GM21390 (cell line): Measurements from ENCODE around the gene BIRC6.
A peak's percentile ranks its signal among the peaks of the same experiment; 100 is the strongest.
"Not testable (repeated sequence)": the region's sequence is repeated elsewhere in the genome, so short reads cannot be mapped to it uniquely, and the experiment has no call there.

Source experiments
- ATAC-seq: cut with Tn5 transposase; IDR thresholded peaks from one replicate; pipeline ENCODE4 v1.9.1; 2021; ENCODE audit not compliant: unreplicated experiment

BIRC6 gene, protein sequence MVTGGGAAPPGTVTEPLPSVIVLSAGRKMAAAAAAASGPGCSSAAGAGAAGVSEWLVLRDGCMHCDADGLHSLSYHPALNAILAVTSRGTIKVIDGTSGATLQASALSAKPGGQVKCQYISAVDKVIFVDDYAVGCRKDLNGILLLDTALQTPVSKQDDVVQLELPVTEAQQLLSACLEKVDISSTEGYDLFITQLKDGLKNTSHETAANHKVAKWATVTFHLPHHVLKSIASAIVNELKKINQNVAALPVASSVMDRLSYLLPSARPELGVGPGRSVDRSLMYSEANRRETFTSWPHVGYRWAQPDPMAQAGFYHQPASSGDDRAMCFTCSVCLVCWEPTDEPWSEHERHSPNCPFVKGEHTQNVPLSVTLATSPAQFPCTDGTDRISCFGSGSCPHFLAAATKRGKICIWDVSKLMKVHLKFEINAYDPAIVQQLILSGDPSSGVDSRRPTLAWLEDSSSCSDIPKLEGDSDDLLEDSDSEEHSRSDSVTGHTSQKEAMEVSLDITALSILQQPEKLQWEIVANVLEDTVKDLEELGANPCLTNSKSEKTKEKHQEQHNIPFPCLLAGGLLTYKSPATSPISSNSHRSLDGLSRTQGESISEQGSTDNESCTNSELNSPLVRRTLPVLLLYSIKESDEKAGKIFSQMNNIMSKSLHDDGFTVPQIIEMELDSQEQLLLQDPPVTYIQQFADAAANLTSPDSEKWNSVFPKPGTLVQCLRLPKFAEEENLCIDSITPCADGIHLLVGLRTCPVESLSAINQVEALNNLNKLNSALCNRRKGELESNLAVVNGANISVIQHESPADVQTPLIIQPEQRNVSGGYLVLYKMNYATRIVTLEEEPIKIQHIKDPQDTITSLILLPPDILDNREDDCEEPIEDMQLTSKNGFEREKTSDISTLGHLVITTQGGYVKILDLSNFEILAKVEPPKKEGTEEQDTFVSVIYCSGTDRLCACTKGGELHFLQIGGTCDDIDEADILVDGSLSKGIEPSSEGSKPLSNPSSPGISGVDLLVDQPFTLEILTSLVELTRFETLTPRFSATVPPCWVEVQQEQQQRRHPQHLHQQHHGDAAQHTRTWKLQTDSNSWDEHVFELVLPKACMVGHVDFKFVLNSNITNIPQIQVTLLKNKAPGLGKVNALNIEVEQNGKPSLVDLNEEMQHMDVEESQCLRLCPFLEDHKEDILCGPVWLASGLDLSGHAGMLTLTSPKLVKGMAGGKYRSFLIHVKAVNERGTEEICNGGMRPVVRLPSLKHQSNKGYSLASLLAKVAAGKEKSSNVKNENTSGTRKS (N-terminal part only)

DNA sequence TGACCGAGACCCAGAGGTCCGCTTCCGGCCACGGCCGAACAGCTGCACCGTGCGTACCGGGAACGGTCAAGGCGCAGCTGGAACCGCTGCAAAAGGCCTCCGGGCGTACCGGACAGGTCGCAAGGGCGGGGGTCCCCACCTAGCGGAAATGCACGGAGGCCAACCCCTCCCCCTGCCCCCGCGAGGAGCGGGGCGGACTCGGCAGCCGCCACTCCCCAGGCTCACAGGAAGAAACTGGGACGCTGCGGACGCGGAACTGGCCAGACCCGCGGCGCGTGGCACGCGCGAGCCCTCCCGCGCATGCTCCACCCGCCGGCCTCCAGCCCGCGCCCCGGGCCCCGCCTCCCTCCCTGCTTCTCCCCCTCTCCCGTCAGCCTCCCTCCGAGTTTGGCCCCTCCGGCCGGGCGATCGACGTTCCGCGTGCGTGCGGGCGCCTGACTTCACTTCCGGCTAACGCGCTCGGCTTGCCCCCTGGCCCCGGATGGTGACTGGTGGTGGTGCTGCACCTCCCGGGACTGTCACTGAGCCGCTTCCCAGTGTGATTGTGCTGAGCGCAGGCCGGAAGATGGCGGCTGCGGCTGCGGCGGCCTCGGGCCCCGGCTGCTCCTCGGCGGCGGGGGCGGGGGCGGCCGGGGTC, at the start of gene BIRC6:
BIRC6 (plus strand) TSS at position 343 of the 637 bp plus-strand sequence; CDS start at position 482, 139 bp downstream.
- ATAC-seq, result peak; percentile 86

DNA sequence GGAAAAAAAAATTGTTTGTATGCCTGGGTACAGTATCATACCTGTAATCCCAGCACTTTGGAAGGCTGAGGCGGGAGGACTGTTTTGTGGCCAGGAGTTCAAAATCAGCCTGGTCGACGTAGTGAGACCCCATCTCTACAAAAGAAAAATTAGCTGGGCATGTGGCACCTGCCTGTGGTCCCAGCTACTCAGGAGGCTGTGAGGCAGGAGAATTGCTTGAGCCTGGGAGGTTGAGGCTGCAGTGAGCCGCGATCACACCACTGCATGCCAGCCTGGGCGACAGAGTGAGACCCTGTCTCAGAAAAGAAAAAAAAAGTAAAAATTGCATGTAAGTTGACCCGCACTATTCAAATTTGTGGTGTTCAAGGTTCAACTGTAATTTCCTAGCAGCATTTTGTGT, 46.2 kb upstream of the BIRC6 start:
- ATAC-seq, result no peak

DNA sequence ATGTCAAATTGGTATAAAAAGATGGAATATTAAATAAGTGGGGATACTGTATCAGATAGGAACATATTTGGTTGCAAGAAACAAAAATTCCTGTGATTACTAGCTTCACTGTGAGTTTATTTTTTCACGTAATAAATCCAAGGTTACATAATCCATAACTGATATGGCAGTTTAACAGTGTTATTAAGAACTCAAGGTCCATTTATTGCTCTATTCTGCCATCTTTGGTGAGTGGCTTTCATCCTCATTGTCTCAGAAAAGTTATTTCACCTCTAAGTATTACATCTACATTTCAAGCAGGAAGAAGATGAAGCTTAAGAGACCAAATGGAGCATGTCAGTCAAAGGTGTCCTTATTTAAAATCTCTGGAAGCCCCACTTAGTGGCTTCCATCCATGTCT, 41.9 kb upstream of the BIRC6 start:
- no peak for ATAC-seq

DNA sequence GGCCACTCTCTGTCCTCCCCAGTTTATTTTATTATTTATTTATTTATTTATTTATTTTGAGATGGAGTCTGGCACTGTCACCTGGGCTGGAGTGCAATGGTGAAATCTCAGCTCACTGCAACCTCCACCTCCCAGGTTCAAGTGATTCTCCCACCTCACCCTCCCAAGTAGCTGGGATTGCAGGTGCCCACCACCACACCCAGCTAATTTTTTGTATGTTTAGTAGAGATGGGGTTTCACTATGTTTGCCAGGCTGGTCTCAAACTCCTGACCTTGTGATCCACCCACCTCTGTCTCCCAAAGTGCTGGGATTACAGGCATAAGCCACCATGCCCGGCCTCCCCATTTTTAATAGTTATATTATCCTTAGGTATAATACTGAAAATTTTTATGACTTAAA, 28.1 kb upstream of the BIRC6 start:
- not testable (repeated sequence) for ATAC-seq

DNA sequence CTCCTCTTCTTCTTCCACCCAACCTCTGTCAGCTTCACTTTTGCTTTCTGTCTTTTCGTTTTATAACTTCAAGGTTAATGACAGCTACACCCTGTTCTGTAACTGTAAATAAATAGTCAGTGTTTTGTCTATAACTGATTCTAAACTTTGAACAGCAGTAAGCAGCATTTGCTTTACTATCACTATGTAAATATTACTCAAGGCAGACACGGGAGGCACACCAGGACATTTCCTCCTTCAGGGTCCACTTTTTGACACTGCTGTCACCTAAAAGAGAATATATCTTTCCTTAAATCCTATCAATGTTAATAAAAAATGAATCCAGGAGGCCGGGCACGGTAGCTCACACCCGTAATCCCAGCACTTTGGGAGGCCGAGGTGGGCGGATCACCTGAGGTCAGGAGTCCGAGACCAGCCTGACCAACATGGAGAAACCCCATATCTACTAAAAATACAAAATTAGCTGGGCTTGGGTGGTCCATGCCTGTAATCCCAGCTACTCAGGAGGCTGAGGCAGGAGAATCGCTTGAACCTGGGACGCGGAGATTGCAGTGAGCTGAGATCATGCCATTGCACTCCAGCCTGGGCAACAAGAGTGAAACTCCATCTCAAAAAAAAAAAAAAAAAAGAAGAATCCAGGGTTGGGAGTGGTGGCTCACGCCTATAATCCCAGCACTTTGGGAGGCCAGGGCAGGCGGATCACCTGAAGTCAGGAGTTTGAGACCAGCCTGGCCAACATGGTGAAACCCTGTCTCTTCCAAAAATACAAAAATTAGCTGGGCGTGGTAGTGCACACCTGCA, 27.4 kb upstream of the BIRC6 start:
- not testable (repeated sequence) for ATAC-seq

DNA sequence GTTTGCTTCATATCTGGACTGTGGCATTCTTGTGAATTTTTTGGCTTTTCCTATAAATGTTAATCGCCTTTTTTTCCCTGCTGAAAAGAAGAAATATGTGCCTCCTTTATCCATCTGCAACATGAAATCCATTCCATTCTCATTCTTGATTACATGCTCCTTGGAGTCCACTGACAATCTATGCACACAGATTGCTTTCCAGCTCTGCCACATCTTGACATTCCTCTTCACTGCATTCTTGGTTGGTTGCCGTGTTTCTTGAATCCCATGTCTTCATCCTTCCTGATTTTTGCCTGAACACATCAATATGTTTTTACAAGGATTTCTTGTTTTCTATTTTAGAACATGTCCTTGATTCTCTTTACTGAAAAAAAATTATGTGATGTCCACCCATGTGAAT, 26.7 kb upstream of the BIRC6 start:
- ATAC-seq, result no peak

DNA sequence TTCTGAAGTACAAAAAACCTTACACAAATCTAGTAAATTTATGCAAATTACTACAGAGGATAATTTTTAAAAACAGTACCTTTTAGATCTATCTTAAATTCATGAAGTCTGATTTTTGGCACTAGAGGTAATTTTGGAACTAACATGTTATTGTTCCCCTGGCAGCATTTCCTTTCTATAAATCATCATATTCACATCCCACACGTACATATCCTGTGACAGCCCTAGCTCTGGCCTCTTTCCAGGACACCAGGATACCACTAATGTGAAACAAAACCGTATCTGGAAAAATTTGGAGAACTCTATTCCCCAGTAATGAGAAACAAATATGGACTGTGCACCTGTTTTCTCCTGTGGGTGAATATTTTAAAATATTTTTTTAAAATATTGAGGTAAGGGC, 14.0 kb upstream of the BIRC6 start:
- ATAC-seq, result no peak

DNA sequence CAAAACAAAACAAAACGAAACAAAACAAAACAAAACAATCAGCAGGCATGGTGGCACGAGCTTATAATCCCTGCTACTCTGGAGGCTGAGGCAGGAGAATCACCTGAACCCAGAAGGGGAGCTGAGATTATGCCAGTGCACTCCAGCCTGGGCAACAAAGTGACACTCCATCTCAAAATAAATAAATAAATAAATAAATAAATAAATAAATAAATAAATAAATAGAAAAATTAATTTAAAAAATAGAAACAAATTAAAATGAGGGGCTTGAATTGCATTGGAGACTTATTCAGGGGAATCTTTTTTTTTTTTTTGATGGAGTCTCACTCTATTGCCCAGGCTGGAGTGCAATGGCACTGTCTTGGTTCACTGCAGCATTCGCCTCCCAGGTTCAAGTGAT, 6.0 kb upstream of the BIRC6 start:
- not testable (repeated sequence) for ATAC-seq

DNA sequence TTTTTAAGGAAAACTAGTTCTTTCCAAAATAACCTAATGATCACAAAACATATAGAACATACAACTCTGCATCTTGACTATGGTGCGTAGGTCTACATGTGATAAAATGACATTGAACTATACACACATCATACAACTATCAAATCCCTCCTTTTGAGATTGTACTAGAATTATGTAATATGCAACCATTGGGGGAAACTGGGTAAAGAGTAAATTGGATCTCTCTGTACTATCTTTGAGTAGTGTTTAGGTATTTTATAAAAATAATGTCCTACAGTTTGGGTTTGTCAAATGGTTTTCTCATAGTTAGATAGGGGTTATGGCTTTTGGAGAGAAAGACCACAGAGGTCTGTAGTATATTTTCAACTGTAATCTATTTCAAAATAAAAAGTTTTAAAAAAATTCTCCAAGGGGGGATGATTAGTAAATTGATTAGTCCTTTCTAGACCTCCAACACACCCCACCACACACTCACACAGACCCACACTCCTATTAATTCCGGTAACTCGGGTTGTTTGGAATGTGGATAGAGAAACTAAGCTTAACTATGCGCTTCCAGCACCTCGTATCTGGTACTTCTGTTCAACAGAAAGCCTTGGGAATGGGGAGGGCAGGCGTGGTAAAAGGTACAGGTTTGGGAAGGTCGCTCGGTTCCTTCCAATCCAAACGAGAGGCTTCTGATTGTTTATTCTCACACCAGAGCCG, 695 bp upstream of the BIRC6 start:
- no peak for ATAC-seq

DNA sequence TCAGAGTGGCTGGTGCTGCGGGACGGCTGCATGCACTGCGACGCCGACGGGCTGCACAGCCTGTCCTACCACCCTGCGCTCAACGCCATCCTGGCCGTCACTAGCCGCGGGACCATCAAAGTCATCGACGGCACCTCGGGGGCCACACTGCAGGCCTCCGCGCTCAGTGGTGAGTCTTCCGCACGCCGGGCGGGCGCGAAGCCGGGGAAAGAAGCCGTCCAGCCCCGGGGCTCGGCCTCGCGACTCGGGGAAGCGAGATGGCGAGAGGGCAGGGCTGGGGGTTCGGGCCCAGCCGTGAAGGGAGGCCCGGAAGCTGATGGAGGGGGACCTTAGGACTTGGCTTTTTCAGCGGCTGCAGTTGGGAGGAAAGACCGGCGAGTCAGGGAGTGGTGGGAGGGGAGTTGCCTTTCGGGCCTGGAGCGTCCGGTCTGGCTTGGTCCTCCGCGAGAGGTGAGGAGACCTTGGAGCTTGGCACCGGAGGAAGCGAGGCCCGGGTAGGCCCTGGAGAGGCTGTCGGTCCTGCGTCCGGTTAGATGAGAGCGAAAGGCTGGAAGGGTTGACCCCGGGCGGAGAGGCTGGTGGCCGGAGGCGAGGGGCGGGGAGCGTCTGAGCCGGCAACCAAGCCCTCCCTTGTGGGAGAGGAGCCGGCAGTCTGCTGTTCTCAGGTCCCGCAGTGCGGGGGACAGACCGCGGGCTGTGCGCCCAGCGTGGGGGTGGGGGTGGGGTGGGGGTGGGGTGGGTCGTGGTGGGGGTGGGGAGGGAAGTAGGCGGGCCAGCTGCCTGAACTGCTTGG, 691 bp downstream of the BIRC6 start:
- peak; percentile 16 for ATAC-seq

DNA sequence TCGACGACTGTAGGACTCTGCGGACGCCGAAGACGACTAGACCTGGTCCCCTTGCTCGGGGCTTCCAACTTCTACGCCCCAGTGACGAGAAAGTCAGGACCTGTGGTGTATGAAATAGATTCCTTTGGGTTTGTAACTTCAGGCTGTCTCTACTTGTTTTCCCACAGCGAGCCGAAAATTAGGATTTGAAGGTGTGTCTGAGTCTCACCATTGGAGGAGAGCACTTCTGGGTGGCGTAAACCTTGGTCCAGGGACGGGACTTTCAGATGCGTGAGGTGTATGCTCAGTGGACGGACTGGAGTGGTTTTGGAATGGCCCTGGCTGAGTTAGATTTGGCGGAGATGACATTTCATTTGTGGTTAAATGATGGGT, 1.3 kb downstream of the BIRC6 start:
- no peak for ATAC-seq

DNA sequence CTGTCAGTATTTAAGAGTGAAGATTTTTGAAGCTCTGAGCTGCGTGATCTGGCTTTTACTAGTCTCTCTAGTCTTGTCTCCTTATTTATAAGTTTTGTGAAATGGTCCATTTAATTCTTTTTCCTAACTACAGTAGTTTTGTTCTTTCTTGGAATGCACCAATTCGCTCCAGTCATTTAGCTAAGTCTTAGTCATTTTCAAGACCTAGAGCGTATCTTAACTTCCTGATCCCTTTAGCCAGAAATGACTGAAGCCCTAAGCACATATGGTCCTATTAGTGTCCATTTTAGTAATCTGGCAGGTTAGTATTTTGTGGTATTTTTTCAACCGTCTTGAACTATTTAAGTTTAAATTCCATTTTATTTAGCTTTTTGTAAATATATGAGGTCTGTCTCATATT, 3.6 kb downstream of the BIRC6 start:
- no peak for ATAC-seq

DNA sequence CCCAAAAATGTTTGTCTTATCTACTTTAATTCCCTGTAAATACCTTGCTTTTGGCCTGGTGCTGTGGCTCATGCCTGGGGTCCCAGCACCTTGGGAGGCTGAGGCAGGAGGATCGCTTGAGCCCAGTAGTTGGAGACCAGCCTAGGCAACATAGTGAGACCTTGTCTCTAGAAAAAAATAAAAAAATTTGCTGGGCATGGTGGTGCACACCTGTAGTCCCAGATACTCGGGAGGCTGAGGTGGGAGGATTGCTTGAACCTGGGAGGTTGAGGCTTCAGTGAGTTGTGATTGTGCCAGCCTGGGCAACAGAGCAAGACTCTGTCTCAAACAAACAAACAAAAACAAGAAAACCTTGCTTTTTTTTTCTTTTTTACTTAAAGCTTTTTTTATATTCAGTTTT, 6.2 kb downstream of the BIRC6 start:
- not testable (repeated sequence) for ATAC-seq

DNA sequence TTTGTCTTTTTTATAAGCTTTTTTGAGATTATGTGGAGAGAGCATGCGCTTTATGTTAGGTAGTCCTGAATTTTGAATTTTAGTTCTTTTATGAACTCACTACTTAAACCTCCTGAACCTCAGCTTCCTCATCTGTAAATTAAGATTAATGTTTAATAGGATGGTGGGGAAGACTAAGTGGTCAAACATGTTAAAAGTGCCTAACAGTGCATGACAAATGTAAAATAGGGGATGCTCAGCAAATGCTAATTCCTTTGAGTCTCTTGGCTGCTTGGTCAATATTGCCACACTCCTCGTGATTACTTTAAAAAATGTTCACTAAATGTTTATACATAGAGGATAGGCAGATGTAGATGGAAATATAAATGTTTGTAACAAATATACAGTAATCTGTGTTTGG, 6.8 kb downstream of the BIRC6 start:
- ATAC-seq, result no peak

DNA sequence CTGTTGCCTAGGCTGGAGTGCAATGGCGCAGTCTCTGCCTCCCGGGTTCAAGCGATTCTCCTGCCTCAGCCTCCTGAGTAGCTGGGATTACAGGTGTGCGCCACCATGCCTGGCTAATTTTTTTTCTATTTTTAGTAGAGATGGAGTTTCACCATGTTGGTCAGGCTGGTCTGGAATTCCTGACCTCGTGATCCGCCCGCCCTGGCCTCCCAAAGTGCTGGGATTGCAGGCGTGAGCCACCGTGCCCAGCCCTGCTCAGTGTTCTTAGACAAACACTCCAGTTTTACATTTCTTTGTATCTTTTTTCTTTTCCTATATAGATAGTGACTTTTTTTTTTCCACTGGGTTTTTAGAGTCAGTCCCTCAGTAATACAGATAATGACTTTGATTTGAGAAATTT, 7.5 kb downstream of the BIRC6 start:
- not testable (repeated sequence) for ATAC-seq

DNA sequence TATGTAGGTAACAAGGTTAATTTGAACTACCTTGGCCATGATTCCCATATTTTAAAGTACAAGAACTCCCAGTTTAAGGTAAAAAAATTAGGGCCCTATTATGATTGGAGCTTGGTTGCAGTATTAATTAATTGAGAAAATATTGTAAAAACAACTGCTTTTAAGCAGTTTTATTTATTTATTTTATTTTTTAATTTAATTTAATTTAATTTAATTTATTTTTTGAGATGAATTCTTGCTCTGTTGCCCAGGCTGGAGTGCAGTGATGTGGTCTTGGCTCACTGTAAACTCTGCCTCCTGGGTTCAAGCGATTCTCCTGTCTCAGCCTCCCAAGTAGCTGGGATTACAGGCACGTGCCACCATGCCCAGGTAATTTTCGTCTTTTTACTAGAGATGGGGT, 8.9 kb downstream of the BIRC6 start:
- ATAC-seq, result not testable (repeated sequence)

DNA sequence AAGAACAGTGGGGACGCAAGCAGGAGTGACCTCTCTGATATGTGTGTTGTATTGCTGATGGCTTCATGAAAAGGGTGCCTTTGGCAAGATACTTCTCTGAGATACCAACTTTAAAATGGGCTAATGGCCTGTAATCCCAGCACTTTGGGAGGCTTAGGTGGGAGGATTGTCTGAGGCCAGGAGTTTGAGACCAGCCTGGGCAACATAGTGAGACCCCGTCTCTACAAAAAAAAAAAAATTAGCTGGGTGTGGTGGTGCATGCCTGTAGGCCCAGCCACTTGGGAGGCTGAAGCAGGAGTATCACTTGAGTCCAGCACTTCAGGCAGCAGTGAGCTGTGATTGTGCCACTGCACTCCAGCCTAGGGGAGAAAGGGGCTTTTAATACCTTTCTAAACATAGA, 9.8 kb downstream of the BIRC6 start:
- ATAC-seq, result no peak

DNA sequence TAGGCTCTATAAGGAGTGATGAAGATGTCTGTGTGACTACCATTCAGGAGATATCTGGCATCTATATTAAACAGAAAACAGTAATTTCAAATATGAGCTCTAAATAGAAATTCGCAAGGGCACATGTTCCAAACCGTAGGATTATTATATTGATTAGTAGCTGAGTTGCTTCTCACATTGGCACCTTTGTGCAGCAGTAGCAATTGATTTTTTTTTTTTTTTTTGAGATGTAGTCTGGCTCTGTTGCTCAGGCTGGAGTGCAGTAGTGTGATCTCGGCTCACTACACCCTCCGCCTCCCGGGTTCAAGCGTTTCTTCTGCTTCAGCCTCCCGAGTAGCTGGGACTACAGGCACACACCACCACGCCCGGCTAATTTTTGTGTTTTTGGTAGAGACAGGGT, 12.4 kb downstream of the BIRC6 start:
- no peak for ATAC-seq

DNA sequence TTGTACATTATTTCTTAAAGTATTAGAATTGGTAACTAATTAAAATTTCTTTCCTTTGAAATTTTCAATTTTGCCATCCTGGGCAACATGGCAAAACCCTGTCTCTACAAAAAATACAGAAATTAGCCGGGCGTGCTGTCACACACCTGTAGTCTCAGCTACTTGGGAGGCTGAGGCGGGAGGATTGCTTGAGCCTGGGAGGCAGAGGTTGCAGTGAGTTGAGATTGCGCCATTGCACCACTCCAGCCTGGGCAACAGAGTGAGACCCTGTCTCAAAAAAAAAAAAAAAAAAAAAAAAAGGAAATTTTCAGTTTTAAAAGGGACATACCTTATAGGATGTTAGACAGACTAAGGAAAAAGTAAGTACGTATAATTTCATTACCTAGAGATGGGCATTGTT, 14.1 kb downstream of the BIRC6 start:
- ATAC-seq, result not testable (repeated sequence)
